Nucleus accumbens (tissue), 56 donors: Measurements from ENCODE around the gene HORMAD2.

ENCODE experiments used
- DNase-seq, 56 donors: peaks; one replicate each; lab custom pipeline; 2025; lab: John Stamatoyannopoulos, UW

The HORMAD2 gene, protein sequence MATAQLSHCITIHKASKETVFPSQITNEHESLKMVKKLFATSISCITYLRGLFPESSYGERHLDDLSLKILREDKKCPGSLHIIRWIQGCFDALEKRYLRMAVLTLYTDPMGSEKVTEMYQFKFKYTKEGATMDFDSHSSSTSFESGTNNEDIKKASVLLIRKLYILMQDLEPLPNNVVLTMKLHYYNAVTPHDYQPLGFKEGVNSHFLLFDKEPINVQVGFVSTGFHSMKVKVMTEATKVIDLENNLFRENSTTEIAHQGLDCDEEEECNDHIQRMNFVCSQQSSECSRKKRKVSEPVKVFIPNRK

DNA sequence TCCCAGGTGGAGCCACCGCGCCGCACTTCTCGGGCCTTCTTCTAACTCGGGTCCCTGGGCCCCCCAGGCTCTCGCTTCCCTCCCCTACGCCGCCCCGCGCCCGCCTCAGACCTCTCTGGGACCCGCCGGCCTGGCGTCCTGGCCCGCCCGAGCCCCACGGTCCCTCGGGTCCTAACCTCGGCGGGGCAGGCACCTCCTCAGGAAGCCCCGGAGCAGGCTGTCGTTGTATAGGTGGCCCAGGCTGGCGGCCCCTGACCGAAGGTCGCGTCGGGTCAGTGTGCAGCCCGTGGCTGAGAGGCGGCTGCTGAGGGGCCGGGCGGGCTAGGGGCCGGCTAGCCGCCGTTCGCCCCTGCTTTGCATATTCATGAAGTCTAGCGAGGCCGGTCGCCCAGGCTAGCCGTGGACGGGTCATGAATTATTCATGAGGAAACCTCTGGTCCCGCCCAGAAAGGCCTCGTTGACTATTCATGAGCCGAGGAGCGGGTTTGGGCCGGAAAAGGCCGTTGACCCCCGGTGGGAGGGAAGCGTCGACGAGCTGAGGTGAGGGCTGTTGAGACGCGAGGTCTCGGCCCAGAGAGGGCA is at the start of gene HORMAD2:
Gene HORMAD2, plus strand, starts transcription at position 513 of the 582 bp plus-strand sequence. CDS start 13,489 bp downstream, outside the sequence.
- peak in 41 of 56 donors; percentile 1 to 74 (median 19) for DNase-seq

DNA sequence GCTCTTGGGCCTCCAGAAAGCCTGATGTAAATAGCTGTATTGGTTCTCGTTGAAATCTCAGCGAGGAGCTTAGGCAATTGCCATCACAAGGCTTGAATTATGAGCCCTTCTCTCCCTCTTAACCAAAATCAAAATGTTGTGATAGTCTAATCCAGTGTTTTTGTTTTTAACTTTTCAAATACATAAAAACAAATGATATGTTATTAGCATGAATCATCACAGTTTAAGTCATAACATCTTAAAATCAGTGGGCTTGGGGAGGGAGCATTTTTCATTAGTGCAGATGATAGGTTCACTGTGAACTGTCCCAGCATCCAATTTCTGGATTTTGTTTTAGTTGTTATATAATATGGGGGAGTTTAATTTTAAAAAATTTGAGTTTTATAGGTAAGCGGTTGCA is 48.9 kb upstream of the HORMAD2 start:
- DNase-seq = no peak

DNA sequence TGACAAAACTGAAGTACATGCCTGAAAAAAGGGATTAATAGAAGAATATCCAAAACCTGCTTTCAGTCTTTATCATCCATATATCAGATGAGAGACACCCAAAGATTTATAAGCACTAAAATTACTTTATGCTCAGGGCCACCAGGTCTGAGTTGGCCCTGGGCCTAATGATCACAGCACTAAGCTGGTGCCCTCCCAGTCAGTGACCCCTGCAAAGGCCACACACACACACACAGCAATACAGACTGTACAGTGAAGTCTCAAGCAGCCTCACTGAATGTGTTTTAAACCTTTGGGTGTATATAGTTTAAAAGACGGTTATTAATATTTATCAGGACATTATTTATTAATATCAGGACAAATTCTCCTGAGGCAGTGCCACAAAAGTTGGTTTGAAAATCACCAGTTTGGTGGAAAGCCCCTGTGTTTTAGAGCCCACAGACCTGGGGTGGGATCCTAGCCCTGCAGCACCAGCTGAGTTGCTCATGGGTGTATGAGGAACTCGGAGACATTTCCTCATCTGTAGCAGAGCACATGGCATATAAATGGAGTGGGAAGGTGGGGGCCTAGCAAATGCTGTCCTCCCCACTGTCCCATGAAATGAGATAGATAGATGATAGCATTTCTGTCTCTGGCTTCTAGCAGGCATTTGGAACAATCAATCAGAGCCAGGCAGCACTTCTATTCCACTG is 48.4 kb upstream of the HORMAD2 start:
- no peak for DNase-seq

DNA sequence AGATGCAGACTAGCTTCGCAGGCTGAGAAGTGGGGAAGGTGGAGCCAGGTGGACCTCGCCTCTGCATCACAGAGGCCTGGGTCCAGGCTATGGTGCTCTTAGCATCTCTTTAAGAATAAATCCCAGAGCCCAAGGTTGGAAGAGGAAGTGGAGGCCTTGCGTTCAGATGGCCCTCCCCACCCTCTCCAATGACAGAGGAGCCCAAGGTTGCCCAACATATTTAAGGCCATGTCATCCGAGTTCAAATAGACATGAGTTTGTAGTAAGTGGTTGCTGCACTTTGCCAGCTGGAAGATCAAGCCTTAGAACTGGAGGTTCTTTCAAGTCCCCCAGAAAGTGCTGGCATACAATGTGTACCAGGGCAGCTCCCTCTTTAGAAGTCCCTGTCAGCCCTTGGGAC is 47.1 kb upstream of the HORMAD2 start:
- DNase-seq = no peak

DNA sequence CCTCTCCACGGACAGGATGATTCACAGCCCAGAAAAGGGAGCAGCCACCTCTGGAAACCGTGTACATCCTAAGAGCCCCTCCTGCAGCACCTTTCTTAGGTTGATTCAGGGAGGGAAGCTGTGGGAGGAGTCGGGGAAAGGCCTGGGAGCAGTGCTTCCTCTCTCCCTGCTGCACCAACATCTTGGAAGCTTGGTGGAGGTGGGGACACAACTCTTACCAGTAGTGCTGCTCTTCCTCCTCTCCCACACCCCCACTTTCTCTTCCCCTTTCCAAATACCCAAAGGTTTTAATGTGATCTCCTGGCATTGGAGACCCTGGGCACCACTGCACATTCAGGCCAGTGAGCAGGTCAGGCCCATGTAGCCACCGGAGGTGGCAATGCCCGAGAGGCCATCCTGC is 46.4 kb upstream of the HORMAD2 start:
- no peak for DNase-seq

DNA sequence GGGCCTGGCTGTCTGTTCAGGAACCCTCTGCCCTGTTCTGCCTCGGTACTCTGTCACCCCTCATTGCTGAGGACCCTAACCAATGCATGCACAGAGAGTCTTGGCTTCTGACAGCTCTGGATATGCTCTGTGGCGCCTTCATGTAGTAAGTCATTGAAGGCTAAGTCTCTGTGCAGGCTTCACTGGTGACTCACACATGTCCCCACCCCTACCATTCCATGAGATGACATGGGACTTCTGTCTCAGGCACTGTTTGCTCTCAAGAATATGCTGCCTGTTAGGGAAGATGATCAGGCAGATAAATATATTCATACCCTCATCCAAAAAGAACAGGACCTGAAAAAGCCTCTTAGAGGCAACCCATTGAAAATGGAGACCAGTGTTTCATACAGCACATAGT is 43.6 kb upstream of the HORMAD2 start:
- no peak for DNase-seq

DNA sequence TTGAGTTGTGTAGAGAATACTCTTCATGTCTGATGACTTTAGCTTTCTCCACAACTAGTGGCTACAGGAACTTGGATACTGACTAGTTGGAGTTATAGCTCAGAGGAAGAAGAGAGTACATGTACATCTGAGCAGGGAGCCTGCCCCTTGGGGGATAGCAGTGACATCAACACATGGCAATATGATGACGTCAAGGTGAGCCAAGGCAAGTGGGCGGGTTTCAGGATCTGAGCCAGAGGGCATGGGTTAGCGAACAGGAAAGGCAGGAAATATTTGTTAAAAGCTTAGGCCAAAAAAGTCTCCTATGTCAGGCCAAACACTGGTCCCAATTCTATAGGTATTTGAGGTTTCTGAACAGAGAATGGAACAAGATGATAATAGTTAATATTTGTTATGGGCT is 42.0 kb upstream of the HORMAD2 start:
- DNase-seq = no peak

DNA sequence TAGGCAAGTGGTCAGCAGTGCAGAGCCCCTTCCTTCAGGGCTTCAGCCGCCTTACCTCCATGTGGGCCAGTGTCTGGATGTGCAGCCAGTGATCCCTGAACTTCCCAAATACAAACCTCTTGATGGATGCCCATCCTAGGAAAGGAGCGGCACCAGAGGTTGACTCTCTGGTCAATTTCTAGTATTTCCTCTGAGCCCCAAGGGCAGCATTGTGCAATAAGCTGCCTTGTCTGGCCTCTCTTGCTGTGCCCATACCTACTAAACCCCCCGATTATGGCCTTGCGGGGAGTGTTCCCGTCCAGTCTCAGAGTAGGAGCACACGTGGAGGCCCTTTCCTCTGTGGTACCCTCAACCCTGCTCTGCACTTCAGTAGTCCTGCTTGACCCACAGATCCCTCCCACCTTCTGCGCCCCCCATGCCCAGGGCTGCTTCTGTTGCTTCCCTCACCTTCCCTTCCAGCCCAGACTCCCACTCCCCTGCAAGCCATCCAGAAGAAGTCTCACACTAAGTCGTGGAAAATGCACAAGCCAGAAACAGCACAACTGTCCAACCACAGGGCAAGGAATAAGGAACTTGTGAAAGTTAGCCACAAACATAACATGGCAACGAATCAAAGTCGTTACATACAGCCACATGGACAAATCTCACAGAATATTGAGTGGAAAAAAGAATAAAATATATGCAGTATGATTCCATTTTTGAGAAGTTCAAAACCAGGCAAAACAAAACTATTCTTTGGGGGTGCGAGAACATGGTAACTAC is 39.6 kb upstream of the HORMAD2 start:
- no peak for DNase-seq

DNA sequence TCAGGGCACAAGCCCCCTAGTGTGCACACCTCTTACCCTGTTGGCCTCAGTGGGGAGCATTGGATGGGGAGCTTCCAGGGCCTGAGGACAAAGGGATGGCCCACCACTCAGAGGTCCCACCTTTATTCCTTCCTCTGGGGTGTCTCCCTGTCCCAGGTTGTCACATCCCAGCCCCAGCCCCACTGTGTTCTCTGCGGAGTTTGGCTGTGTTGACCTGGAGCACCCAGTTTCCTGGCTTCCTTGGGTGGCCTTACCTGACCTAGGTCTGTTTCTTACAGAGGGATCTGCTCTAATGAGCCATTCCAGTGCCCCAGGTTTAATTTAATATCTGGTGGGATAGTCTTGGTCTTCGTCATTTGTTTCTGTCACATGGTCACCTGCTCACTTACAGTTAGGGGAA is 38.8 kb upstream of the HORMAD2 start:
- DNase-seq = no peak

DNA sequence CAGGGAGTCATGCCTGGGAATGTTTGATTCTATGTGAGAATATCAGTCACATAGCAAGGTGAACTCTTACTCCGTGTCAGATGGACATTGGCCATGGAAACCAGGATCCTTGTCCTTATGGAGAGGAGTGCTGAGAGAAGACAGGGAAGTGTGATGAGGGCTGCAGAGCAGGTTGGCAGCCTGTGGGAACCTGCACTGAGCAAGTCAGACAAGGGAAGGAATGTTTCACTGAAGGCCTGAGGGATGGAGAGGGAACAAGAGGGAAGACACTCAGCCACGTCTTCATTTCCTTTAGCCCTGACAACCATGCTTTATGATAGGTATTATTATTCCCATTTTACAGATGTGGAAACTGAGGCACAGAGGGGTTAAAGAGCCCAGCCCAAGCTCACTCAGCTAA is 38.4 kb upstream of the HORMAD2 start:
- DNase-seq = no peak

DNA sequence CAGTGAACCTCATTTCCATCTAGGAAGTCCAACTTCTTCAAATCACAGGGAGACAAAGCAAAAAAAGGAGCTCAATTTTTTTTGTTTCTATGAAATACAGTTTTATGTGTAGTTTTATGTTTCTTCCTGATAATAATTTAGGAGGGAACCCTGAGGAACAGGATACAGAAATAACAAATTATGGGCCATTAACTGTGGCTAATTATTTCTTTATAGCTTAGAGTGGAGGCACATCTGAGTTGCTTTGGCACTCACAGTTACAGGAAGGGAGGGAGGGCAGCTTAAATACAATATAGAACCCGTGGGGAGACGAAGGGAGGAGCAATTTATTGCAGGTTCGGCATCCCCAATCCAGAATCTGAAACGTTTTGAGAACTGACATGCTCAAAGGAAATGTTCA is 37.1 kb upstream of the HORMAD2 start:
- DNase-seq = no peak

DNA sequence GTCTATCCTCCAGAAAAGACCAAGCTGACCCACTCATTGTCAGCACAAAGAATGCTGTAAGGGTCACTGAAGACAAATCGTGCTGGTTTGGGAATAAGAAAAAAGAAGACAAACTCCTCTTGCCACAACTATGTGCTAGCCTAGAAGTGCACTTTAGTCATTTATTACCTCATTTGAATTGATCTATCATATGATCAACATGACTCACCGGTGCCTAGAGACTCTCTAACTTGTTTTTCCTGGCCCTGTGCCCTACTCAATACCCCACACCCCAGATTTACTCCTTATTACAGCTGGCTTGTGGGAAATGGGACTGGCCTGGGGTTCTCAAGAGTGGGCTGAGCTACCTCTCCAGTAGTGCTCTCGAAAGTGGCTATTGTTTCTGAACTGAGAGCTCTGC is 35.9 kb upstream of the HORMAD2 start:
- no peak for DNase-seq

DNA sequence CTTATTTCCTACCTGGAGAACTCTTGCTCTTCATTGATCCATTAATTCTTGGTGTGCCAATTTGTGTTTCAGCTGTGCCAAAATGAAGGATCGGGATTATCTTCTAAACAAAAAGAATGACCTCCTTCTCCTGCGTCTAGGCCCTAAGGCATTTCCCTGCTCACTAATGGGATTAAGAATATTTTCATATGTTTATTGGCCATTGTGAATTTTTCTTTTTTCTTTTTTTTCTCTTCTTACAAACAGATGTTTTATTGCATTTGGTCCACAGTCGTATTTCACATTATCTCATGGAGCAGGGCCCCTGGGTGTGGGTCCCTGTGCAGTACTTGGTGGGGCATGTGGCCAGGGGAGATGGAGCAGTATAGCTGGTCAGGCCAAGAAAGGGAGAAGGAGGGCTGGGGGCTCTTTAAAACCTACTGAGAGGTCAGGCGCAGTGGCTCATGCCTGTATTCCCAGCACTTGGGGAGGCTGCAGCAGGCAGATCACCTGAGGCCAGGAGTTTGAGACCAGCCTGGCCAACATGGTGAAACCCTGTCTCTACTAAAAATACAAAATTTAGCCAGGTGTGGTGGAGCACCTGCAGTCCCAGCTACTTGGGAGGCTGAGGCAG is 35.3 kb upstream of the HORMAD2 start:
- no peak for DNase-seq

DNA sequence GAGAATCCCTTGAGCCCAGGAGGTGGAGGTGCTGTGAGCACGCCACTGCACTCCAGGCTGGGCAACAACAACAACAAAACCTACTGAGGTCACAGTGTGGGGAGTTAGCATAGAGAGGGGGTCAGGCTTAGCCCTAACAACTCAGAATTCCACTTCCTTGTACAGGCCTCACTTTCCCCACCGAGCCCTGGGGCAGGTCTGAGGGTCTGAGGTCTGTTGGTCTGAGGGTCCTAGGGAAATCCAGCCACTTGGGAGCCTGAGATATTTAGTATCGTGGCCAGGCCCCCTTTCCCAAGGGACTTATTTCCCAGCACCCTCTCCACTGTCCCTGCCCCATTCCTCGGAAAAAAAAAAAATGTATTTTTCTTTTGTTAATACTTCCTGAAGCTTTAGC is 34.8 kb upstream of the HORMAD2 start:
- no peak for DNase-seq

DNA sequence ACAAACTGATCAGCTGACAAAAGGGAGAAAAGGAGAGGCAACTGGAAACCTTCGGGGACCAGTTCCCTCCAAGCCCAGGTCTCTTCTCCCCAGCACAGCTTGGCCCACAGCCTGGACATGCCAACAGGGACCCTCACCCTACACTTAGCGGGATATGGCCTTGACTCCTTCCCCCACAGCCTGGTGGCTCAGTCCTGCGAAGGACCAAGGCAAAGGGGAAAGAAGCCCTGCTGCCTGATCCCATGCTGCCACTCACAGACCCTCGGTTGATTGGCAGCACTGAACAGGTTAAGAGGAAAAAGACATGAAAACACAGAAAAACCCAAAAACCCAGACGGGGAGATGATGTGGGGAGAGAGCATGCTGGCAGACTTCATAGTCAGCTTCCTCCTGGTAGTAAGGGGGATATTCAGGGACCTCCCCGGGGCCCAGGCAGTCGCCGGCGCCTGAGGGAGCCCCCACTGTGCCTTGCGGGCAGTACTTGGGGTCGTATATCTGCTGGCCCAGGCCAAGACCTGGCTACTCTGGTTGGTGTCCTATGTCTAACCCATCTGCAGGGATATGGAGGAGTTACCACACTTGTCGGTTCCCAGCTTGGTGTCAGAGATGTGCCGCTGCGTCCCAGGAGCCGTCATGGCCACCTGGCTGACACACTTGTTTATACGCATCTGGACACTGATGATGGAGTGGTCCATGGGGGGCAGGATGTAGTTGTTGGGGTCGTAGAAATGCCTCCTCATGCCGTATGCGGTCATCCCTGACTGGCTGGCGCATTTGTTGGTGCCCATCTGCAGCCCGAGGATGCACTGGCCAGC is 34.2 kb upstream of the HORMAD2 start:
- DNase-seq = no peak

DNA sequence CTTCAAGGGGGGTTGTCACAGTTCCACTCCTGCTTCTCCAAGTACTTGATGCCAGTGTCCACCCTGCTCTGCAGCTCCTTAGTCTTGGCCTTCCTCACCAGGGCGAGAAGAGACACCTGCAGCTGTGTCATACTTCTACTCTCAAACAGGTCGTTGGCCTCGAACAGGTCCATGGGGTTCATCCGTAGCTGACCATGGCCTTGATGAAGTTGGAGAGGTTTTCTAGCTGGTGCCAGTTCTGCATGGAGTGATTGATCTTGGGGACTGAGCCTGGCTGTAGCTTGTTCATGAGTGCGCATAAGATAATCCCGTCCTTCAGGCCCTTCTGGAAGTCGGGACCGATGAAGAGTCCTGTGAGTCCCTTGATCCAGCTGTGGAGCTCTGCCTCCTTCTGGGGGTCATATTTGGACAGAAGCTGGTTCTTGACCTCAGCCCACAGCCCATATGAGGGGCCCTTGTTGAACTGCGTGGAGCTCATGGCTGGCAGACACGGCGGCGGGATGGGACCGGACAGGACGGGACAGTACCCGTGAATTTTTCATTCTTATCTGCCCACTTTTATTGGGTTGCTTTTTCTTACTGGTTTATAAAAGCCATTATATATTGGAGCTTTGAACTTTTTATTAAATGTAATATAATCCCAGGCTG is 33.4 kb upstream of the HORMAD2 start:
- DNase-seq = no peak

DNA sequence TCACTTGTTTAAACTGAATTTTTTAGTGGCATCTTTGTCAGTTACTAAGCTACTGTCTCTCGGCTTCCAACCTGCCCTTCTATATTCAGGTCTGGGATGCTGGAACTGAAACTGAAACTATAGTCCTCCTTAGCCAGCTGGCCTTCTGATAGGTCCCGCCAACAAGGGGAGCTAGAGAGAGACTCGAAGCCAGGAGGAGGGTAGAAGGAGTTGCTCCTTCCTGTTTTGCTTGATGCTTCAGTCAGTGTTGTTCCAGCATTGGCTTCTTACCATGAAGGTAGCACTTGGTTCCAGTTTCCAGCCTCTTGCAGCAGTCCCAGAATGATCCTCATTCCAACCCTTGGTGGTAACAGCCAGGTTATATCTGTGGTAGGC is 32.9 kb upstream of the HORMAD2 start:
- no peak for DNase-seq

DNA sequence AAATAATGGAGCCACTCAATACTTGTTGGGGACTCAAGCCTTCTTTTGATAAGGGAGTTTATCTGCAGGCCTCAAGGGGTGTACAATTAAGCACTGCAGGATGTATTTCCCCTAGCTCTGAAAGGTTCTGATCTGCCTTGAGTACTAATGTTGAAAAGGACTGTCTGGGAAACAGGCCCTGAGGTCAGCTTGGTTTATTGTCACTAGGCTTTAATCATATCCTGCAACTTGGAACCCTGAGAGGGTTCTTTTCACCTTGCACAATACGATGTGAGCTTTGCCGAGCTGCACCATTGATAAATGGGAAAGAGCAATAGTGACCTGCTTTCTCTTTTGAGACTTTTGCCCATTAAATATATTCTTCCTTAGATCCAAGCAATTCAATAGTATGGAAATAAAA is 31.6 kb upstream of the HORMAD2 start:
- DNase-seq = no peak

DNA sequence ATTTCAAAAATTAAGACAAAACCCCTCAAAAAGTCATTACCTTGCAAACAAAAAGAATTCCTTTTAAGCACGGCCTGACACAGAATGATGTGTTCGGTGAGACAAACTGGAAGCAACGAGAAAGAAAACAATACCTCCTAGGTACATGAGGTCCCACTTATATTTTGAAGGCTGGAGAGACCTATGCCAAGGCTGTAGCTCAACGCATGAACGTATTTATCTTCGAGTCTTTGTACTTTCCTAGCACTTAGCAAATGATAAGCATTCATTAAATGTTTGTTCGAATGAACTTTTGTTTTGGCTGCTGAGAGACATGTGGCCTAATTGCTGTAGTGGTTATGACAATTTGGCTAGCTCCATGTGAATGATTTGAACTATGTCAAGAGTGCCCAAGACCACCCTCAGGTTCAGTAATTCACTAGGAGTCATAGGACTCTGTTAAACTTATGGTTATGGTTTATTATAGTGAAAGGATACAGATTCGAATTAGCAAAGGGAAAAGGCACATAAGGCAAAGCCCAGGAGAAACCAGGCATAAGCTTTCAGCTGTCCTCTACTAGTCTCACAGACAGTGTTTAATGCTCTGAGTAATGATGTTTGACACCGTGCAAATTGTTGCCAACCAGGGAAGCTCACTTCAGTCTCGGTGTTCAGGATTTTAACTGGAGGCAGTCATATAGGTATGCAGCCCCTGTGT is 26.0 kb upstream of the HORMAD2 start:
- DNase-seq = no peak
